Activated CD4-positive, alpha-beta T cell treated with anti-CD3 and anti-CD28 coated beads, Interleukin-2, amount 50 U/mL, for 48 hours (primary cell): Measurements from ENCODE around the gene MALRD1.
"Not testable (repeated sequence)": the region's sequence is repeated elsewhere in the genome, so short reads cannot be mapped to it uniquely, and the experiment has no call there.

Experiments
- DNase-seq, 2 experiments: peaks; one replicate each; pipeline ENCODE4 v3.0.0-alpha.2; 2020

Gene MALRD1

GRCh38 chr10:19724287-19724686, 675.7 kb downstream of the MALRD1 start:
- DNase-seq = no peak

- no peak for DNase-seq
These were observed 679.8 kb downstream of the MALRD1 start for GRCh38 chr10:19728376-19728775.

- DNase-seq = no peak
These were observed 680.4 kb downstream of the MALRD1 start for GRCh38 chr10:19728964-19729363.

GRCh38 chr10:19730167-19730906, 681.7 kb downstream of the MALRD1 start:
- no peak for DNase-seq

- DNase-seq = no peak
These were observed 682.3 kb downstream of the MALRD1 start for GRCh38 chr10:19730907-19731217.

- DNase-seq = no peak
These were observed 683.0 kb downstream of the MALRD1 start for GRCh38 chr10:19731560-19731959.

GRCh38 chr10:19738440-19738839, 689.8 kb downstream of the MALRD1 start:
- no peak for DNase-seq

- not testable (repeated sequence) for DNase-seq
These were observed 690.6 kb downstream of the MALRD1 start for GRCh38 chr10:19739232-19739631.

GRCh38 chr10:19742144-19742543, 693.5 kb downstream of the MALRD1 start:
- DNase-seq = not testable (repeated sequence)

GRCh38 chr10:19745672-19746071, 697.1 kb downstream of the MALRD1 start:
- DNase-seq = no peak

- DNase-seq = no peak
These were observed 700.7 kb downstream of the MALRD1 start for GRCh38 chr10:19749185-19749729.

- DNase-seq = no peak
These were observed 702.4 kb downstream of the MALRD1 start for GRCh38 chr10:19750972-19751371.

- DNase-seq = no peak
These were observed 708.3 kb downstream of the MALRD1 start for GRCh38 chr10:19756919-19757318.

GRCh38 chr10:19762026-19762425, 713.4 kb downstream of the MALRD1 start:
- DNase-seq = no peak

- DNase-seq = no peak
These were observed 715.5 kb downstream of the MALRD1 start for GRCh38 chr10:19764111-19764510.

- no peak for DNase-seq
These were observed 719.3 kb downstream of the MALRD1 start for GRCh38 chr10:19767876-19768275.

GRCh38 chr10:19769826-19770225, 721.2 kb downstream of the MALRD1 start:
- not testable (repeated sequence) for DNase-seq

- no peak for DNase-seq
These were observed 724.4 kb downstream of the MALRD1 start for GRCh38 chr10:19772972-19773371.

- no peak for DNase-seq
These were observed 726.7 kb downstream of the MALRD1 start for GRCh38 chr10:19775296-19775695.

GRCh38 chr10:19777806-19778205, 729.2 kb downstream of the MALRD1 start:
- DNase-seq = no peak

- no peak for DNase-seq
These were observed 730.4 kb downstream of the MALRD1 start for GRCh38 chr10:19778996-19779395.

GRCh38 chr10:19782430-19783089, 734.0 kb downstream of the MALRD1 start:
- no peak for DNase-seq

GRCh38 chr10:19783721-19784120, 735.1 kb downstream of the MALRD1 start:
- no peak for DNase-seq
